HG03565 (cell line): ENCODE measurements around the gene ZNF414.
A peak's percentile ranks its signal among the peaks of the same experiment; 100 is the strongest.
"Not testable (repeated sequence)": the region's sequence is repeated elsewhere in the genome, so short reads cannot be mapped to it uniquely, and the experiment has no call there.

Experiments used
- ATAC-seq: cut with Tn5 transposase; IDR thresholded peaks from one replicate; pipeline ENCODE4 v1.9.1; 2021; ENCODE audit warnings: mild to moderate bottlenecking, moderate library complexity; ENCODE audit not compliant: unreplicated experiment

Gene ZNF414, protein sequence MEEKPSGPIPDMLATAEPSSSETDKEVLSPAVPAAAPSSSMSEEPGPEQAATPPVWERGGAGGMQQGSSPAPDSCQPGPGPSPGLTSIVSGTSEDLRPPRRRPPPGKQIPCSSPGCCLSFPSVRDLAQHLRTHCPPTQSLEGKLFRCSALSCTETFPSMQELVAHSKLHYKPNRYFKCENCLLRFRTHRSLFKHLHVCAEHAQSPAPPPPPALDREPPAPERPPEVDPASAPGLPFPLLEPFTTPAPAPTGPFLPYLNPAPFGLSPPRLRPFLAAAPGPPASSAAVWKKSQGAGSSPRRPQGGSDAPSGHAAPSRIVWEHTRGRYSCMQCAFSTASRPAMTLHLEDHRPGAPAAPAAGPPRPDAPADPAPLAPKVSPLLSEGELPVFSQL

DNA sequence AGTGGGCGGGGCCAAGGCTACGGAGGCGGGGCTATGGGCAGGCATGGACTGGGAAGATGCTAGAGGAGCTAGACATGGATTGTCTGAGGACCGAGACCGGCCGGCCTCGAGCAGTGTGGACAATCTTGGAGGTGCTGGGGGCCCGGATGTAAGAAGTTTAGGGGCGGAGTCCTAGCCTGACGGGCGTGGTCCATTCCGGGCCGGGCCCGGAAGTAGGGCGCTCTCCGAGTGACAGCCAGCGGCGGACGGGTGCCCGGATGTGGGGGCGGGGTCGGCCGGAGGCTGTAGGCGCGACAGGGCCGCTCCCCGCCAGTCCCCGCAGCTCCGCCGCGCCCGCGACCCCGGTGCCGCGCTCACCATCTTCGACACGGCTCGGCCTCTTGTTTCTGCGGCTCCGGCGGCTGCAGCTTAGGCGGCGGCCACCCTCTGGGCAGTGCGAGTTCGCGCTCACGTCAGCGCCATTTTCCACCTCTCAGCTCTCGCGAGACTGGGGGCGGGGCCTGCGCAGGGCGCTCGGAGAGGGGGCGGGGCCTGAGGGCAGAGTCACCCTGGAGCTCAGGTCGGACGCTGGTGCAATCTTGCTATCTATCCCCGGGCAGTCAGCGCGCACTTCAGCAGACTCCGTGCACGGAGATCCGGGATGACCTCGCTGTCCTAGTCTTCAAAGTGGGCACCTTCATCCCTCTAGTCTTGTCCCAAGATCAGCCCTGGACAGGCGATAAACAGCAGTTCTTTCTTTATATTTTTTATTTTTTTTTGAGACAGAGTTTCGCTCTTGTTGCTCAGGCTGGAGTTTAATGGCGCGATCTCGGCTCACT is at the start of gene ZNF414:
TSS of gene ZNF414 (minus strand) at position 481 of the 818 bp plus-strand sequence. CDS start at position 360, 121 bp downstream.
- ATAC-seq = peak; percentile 76

DNA sequence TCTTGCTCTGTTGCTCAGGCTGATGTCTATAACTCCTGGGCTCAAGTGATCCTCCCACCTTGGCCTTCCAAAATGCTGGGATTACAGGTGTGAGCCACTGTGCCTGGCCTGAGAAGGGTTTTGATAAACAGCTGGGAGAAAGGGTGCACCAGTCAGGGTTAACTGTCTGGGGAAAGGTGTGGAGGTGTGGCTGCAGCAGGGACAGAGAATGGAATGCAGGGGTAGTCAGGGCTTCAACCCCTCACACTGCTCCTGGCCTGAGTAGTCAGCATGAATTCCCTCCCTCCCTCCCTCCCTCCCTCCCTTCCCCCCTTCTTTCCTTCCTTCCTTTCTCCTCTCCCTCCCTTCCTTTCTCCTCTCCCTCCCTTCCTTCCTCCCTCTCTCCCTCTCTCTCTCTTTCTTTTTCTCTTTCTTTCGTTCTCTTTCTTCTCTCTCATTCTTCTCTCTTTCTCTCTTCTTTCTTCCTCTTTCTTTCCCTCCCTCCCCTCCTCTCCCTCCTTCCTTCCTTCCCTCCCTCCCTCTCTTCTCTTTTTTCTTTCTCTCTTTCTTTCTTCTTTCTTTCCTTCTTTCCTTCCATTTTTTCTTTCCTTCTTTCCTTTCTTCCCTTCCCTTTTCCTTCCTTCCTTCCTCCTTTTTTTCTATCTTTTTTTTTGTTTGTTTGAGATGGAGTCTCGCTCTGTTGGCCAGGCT is 47.3 kb upstream of the ZNF414 start:
- ATAC-seq = no peak

DNA sequence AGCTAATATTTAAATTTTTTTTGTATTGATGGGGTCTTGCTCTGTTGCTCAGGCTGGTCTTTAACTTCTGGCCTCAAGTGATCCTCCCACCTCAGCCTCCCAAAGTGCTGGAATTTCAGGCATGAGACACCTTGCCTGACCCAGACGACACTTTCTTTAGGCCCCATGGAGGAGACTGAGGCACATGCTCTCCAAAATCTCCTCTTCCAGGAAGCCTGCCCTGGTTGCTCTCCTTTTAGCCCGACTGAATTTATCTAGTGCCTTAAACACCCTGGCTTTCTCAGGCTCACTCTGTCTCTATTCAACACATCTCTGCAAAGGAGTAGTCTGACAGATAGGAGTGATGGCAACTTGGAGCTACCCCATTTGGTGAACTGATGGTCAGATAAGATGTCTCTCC is 44.4 kb upstream of the ZNF414 start:
- ATAC-seq = no peak

DNA sequence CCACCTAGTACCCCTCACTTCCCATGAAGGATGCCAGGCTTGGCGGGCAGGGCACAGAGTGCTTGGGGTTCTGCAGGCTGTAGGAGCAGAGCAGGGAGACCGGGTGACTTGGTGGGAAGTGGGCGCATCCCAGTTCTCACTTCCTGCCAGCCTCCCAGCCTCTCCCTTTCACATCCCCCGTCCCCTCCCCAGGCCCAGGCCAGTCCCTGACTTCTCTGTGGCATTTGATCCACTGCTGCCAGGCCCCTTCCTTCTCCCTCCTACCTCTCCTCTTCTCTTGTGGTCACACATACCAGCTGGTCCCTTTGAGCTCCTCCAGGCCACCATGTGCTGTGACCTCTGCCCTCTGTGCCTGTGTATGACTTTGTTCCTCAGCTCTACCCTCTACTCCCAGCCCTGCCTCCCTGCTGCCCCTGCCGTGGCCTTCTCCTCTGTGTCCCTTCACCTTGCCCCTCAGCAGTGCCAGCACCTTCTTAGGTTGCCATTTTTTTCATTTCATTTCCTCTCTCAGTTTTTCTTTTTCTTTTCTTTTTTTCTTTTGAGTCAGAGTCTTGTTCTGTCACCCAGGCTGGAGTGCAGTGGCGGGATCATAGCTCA is 43.8 kb upstream of the ZNF414 start:
- no peak for ATAC-seq

DNA sequence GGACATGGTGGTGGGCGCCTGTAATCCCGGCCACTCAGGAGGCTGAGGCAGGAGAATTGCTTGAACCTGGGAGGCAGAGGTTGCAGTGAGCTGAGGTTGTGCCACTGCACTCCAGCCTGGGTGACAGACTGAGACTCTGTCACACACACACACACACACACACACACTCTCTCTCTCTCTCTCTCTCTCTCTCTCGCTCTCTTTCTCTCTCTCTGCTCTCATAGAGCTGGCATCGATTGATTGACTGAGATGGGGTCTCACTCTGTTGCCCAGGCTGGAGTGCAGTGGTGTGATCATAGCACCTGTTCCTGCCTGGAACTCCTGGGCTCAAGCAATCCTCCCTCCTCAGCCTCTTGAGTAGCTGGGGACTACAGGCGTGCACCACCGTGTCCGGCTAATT is 39.8 kb upstream of the ZNF414 start:
- not testable (repeated sequence) for ATAC-seq

DNA sequence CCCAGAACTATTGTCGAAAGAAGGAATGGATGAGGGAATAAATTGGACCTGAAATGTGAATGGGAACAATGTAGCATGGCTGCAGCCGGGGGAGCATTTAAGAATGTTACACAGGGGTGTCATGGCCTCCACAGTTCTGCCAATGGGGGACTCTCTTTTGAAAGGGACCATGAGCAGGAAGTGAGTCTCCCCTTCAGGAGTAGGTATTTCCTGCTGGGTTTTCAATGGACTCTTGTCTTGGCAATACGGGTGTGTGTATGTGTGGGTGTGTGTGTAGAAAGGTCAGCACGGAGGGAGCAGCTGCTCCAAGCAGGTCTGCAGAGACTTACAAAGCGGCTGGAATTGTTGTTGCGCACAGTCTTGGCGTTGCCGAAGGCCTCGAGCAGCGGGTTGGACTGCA is 38.8 kb upstream of the ZNF414 start:
- no peak for ATAC-seq

DNA sequence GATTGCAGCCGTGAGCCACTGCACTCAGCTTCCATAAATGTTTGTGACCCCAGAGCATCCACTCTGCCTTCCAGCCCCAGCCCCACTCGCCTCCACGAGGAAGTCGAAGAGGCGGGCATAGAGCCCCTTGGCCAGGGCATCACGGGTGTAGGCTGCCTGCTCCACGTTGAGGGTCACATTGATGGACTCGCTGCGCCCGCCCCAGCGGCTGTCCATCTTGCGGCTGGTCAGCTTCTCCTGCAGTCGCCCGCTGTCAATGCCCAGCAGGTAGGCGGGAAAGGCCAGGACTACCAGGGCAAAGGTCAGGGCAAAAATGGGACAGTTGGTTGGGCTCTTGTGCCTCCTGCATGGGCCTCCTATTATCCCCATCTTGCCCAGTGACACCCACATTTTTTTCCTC is 36.1 kb upstream of the ZNF414 start:
- ATAC-seq = no peak

DNA sequence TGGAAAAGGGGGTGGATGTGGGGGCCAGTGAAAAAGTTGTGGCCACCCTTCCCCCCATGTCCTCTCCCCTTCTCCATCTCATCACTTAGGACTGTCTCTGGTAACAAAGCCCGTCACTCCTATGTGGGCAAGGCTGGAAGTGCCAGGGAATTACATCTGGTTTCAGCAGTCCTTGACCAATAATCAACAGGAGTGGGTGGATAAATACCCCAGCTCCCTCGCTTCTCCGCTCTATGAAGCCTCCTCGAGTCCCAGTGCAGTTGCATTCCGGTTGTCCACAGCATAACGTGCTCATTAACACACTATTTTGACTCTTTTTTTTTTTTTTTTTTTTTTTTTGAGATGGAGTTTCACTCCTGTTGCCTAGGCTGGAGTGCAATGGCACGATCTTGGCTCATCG is 31.8 kb upstream of the ZNF414 start:
- no peak for ATAC-seq

DNA sequence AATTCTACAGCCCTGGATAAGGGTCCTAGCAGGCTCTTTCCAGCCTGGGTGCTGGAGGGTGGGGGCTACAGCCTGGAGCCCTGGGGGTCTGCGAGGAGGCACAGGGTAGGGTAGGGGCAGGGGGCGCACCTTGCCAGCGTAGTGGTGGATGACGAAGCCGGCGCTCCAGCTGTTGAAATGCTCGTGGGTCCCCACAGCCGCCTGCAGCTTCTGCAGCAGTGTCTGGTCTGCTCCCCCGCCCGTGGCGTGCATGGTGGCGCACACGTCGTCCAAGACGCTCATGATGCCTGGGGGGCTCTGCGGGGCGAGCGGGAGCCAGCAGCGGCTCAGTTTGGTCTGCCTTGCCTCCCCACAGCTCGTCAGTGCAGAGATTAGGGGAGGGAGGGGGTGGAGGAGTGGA is 30.2 kb upstream of the ZNF414 start:
- no peak for ATAC-seq

DNA sequence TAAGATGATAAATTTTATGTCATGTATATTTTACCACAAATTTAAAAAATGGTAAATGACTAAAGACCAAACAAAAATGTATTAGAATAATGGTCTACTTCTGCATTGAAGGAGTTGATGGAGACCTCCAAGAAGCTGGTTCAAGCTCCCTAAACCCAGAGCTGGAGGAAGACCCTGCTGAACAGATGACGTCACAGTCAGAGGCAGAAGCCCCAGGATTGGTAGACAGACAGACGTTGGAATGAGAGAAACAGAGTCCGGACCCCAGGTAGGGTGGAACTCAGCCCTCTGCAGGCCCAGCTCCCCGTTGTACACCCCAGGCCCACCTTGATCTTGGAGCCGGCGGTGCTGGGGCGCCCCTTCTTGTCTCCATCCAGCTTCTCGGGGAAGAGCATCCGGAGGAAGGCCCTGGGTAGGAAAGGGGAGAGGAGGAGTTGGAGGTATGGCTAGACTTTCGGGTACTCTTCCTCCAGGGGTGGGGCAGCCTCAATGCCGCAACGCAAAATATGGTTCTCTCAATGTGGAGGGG is 25.7 kb upstream of the ZNF414 start:
- ATAC-seq = no peak

DNA sequence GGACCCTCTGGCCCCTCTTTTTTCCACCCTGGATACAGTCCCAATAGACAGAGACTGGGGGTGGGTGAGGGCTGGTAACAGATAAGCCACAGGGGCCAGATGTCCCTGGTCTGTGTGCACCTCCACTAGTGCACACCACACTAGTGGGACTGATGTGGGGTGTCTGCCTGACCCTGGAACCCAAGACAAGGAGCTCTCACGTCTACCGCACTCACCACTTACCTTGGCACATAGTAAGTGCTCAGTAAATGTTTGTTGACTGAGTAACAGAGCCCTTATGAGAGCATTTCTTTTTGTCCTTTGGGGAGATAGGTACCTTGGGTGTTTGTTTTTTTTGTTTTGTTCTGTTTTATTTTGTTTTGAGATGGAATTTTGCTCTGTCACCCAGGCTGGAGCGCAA is 23.1 kb upstream of the ZNF414 start:
- no peak for ATAC-seq

DNA sequence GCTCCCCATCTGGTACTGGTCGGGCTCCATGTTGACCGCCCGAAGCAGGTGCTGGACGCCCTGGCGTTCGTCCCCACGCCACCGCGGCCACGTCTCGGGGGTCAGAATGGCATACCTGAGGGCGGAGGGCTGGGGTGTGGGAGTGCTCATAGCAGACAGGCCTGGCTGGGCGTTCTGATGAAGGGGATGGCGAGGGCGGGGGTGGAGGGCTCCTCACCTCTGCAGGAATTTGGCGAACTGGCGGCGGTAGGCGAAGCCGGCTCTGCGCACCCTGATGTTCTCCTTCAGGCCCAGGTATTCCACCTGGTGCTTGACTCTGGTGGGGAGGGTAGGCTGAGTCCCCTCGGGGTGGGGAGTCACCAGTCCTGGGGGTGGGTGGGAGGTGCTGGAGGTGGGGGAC is 22.3 kb upstream of the ZNF414 start:
- ATAC-seq = no peak

DNA sequence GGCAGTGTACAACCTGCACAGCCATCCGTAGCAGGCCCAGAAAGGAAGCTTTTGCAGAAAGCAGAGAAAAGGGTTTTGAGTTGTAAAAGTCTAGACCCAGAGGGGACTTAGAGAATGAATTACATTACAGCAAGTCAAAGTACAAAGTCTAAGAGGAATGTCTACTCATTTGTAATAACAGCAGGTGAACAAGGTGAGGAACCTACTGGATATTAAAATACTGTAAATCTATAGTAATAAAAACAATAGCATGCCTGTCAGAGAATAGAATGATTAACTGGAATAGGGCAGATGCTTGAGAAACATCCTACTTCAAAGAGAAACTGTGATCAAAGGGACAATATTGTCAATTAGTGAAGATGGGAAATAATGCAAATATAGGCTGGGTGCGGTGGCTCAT is 18.3 kb upstream of the ZNF414 start:
- ATAC-seq = no peak

DNA sequence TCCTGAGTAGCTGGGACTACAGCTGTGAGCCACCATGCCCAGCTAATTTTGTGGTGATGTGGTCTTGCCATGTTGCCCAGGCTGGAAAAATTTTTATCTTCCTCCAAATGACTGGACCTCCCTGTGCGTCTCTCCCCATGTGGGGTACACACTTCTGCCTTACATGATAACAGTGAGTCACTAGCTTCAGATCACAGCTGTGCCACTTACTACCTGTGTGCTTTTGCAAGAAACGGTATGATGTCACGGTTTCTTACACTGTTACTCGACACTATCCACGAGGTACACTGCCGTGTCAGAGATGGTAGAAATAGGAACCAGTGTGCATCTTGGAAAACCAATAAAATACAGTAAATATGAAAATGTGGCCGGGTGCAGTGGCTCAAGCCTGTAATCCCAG is 17.5 kb upstream of the ZNF414 start:
- ATAC-seq = no peak

DNA sequence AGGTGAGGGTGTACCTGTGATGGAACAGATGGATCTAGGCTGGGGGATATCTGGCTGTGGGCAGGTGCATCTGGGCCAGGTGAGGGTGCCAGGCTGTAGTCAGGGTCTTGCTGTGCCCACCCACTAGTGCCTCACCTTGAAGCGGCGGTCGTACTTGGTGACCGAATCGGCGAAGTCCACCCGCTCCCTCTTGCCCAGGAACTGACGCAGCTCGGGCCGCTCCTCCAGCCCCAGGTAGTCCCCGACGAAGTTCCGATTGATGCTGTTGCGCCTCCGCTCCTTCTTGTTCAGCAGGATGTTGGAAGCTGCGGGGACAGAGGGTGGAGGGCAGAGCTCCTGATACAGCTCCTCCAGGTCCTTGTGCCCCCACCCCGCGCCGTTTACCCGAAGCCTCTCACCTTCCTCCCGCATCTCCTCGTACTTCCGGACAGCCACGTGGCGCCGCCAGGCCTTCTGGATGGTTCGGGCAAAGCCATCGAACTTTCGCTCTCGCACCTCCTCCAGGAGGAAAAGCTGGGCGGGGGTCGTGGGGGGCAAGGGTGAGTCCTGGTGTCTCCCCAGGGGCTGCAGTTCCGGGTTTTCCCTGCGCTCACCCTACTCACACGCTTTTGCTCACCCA is 16.2 kb upstream of the ZNF414 start:
- ATAC-seq = no peak

DNA sequence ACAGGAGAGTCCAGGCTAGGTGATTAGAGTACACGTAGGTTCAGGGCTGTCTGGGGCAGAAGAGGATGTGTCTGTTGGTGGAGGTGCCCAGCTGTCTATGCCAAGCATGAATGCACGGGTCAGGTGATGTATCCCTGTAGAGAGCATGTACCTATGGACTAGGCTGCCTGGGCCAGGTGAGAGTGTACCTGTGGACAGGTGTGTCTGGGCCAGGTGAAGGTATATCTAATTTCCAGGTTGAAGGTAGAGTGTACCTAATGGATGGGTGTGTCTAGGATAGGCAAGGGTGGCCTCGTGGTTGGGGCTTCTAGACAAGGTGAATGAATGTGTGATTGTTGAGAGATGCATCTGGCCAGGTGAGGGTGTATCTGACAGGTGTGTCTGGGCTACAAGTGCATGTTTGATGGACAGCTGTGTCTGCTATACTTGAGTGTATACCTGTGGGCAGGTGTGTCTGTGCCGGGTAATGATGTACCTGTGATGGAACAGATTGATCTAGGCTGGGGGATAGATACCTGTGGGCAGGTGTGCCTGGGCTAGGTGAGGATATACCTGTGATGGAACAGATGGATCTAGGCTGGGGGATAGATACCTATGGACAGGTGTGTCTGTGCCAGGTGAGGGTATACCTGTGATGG is 15.5 kb upstream of the ZNF414 start:
- no peak for ATAC-seq

DNA sequence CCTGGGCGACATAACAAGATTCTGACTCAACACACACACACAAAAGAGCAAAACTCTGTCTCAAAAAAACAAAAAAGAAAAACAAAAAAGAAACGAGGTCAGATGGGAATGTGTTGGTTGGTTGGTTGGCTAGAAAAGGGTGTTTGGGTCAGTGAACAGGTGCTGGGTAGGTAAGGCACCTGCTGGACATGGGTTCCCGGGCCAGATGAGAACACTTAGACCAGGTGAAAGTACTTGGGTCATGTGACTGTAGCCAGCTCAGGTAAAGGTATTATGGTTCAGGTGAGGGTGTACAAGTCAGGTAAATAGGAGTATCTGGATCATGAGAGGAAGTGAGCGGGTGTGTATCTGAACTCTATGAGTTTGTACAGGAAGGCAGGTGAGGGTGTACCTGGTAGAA is 14.5 kb upstream of the ZNF414 start:
- no peak for ATAC-seq

DNA sequence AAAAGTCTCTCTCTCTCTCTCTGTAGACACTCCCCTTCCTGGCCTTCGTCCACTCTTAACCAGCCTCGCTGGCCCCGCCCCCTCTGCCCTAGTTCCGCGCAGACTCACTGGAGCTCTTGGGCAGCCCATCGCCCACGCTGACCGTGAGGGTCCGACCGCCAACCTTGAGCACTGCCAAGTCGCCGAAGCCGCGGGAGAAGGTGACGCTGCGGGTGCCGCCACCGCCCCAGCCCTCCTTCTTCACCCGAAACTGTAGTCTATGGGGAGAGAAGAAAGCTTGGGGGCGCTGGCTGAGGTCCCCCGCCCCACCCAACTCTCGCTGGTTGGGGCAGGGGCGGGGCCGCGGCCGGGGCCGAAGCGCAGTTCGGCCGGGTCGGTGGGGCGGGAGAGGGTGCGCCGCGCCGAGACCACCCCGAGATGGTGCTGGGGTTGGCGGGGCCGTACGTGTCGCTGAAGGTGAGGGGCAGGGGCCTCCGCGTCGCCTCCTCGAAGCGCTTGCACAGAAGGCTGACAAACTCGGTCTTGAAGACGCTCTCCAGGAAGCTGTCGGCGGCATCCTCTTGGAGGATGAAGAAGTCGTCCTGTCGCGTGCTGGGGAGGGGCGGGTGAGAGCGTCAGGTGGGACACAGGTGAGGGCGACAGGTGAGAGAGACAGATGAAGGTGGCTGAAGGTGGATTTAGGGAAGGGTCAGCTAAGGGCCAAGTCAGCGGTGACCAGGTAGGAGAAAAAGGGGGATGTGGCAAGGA is 12.6 kb upstream of the ZNF414 start:
- ATAC-seq = no peak

DNA sequence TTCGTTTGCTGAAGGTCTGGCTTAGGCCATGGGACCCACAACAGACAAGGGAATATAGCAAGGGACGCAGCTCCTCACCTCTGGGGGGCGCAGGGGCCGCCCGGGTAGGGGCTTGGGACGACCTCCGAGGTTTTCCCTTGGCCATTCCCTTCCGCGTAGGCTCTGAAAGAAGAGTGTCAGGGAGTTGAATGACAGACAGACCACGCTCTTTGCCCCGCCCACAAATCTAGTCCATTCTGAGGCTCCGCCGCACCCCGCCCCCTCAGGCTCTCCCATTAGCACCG is 11.4 kb upstream of the ZNF414 start:
- ATAC-seq = no peak

DNA sequence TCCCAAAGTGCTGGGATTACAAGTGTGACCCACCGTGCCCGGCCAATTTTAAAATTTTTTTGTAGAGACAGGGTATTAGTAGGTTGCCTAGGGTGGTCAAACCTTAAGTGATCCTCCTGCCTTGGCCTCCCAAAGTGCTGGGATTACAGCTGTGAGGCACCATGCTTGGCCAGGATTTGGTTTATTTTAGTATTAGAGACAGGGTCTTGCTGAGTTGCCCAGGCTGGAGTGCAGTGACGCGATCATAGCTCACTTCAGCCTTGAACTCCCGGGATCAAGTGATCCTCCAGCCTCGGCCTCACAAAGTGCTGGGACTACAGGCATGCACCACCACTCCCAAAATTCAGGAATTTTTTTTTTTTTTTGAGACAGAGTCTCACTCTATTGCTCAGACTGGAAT is 5.4 kb upstream of the ZNF414 start:
- no peak for ATAC-seq
